ENCODE data around the gene BSG.
A peak's percentile ranks its signal among the peaks of the same experiment; 100 is the strongest.

The BSG gene

GRCh38 chr19:540867-541637 lies 31.3 kb upstream of the BSG start:
- no peak for DNase-seq

- DNase-seq, result no peak
Measured at GRCh38 chr19:541699-542098, 30.7 kb upstream of the BSG start.

GRCh38 chr19:542173-542866 lies 30.1 kb upstream of the BSG start:
- no peak for DNase-seq

GRCh38 chr19:543910-544608 lies 28.3 kb upstream of the BSG start, which contains the start of gene GZMM:
Gene GZMM (plus strand): TSS chr19:544053. CDS start chr19:544072, 19 bp downstream.
- DNase-seq, result peak; percentile 69 to 78

- DNase-seq, result no peak
Measured at GRCh38 chr19:547117-547516, 25.3 kb upstream of the BSG start.

GRCh38 chr19:547836-548720 lies 24.3 kb upstream of the BSG start:
- no peak for DNase-seq

- DNase-seq, result no peak
Measured at GRCh38 chr19:548886-549830, 23.2 kb upstream of the BSG start.

- DNase-seq, result no peak
Measured at GRCh38 chr19:554817-555216, 17.6 kb upstream of the BSG start.

GRCh38 chr19:555474-555808 lies 17.0 kb upstream of the BSG start:
- DNase-seq, result no peak

- DNase-seq, result no peak
Measured at GRCh38 chr19:556611-557382, 15.6 kb upstream of the BSG start.

GRCh38 chr19:558770-559439 lies 13.5 kb upstream of the BSG start:
- no peak for DNase-seq

GRCh38 chr19:560121-560520 lies 12.3 kb upstream of the BSG start:
- no peak for DNase-seq

GRCh38 chr19:566403-566802 lies 6.0 kb upstream of the BSG start:
- DNase-seq, result no peak

GRCh38 chr19:566844-567243 lies 5.6 kb upstream of the BSG start:
- DNase-seq, result no peak

GRCh38 chr19:567296-567900 lies 5.0 kb upstream of the BSG start:
- DNase-seq, result no peak

- no peak for DNase-seq
Measured at GRCh38 chr19:570251-570686, 2.1 kb upstream of the BSG start.

- DNase-seq, result peak; percentile 33 to 35
Measured at GRCh38 chr19:570937-571565, 1.3 kb upstream of the BSG start.

GRCh38 chr19:571566-571974 lies 826 bp upstream of the BSG start:
- DNase-seq, result no peak

All from stimulated activated CD4-positive, alpha-beta T cell treated with anti-CD3 and anti-CD28 coated beads, Interleukin-4, amount 100 ng/mL, for 4 hours (primary cell).